GOT3 (cell line): ENCODE measurements around the gene RABAC1.
"Not testable (repeated sequence)": the region's sequence is repeated elsewhere in the genome, so short reads cannot be mapped to it uniquely, and the experiment has no call there.

Source experiments
- DNase-seq: peaks from one replicate; lab custom pipeline; 2025; ENCODE audit warnings: mixed read lengths; lab: John Stamatoyannopoulos, UW

RABAC1 gene

DNA sequence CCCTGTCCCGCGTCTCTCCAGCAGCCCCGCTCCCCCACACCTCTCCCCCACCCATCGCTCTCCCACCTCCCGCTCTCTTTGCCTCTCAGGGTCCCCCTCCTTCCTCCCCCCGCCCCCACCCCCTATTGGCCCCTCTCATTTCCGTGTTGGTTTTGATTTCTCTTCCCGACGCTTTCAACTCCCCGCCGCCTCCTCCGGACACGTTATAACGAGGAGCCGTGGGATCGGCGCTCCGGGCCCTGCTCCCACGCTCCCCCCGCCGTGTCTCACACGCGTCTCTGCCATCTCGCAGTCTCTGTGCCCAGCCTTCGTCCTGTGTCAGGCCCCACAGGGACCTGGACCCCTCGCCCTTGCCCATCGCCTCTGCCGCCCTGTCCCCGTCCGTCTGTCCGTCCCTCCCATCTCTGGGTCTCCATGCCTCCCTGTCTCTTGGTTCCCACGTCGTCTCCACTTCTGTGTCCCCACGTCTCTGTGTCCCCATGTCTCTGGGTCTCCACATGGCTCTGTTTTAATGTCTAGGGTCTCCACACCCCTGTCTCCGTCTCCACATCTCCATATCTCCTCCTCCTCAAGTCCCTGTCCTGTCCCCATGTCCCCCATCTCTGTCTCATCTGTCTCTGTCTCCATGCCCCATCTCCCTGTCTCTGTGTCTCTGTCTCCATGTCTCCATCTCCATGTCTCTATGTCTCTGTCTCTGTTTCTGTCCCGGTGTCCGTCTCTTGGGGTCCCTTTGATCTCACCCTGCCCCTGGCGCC is 43.9 kb downstream of the RABAC1 start:
- DNase-seq = no peak

DNA sequence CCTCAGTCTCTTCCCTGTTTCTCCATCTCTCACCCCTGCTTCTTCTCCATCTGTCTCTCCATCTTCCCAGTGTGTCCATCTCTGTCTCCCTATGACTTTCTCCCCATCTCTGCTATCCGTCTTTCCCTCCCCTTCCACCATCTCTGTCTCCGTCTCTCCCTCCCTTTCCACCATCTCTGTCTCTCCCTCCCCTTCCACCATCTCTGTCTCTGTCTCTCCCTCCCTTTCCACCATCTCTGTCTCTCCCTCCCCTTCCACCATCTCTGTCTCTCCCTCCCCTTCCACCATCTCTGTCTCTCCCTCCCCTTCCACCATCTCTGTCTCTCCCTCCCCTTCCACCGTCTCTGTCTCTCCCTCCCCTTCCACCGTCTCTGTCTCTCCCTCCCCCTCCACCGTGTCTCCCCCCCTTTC is 44.7 kb downstream of the RABAC1 start:
- DNase-seq = not testable (repeated sequence)

DNA sequence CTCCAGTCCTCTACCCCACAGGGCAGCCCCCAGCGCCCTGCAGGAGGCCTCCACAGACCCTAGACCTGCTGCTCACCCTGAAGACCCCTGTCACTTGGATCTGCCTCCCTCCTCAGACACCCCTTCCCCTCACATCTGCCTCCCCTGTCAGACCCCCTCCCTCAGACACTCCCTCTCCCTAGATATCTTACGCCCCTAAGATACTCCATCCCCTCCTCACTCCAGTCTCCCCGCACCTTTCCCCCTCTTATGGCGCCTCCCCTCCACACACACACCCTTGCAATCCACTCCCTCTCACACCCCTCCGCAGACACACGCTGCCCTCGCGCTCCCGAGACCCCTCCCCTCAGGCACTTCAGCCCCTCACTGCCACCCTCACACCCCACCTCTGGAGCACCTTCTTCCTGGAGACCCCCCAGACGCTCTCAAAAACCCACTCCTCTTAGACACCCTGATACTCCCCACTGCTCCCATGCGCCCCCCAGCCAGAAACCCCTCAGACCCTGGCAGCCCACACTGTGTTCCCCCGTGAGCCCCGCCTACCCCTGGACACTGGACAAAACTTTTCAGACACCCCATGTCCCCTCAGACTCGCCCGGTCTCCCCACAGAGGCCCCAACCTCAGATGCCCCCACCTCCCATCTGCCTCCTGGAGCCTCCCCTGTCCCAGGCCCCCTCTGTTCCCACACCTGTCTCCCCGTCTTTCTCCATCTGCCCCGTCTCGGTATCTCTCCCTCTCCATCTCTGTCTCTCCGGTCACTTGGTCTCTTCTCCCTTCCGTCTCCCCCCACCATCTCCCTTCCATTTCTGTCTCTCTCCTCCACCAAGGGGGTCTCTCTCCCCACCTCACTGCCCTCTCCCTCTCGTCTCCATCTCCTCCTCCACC is 45.3 kb downstream of the RABAC1 start:
- DNase-seq = no peak

DNA sequence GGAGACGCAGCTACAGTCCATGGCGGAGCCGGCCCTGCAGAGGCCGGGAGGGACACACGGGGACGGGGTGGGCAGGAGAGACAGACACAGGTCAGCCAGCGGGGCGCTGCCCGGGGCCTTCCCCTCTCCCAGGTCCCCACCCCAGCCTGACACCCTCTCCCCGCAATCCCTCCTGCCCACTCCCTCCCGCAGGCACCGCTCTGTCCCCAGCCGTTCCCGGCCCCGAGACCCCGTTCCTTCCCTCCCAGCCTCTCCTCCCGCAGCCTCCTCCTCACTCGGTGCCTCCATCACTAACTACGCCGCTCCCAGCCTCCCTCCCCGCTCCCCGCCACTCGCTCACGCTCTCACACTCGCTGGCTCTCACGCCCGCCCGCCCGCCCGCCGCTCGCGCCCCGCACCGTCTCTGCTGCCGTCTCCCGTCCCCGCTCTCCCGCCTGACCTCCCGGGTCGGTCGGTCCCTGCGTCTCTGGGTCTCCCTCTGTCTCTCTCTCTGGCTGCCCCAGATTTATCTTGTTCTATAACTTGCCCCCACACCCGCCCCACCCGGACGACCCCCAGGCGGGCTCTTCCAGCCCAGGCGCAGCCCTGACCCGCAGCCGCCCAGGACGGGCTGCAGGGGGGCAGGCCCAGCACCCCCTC is 46.1 kb downstream of the RABAC1 start:
- DNase-seq = no peak

DNA sequence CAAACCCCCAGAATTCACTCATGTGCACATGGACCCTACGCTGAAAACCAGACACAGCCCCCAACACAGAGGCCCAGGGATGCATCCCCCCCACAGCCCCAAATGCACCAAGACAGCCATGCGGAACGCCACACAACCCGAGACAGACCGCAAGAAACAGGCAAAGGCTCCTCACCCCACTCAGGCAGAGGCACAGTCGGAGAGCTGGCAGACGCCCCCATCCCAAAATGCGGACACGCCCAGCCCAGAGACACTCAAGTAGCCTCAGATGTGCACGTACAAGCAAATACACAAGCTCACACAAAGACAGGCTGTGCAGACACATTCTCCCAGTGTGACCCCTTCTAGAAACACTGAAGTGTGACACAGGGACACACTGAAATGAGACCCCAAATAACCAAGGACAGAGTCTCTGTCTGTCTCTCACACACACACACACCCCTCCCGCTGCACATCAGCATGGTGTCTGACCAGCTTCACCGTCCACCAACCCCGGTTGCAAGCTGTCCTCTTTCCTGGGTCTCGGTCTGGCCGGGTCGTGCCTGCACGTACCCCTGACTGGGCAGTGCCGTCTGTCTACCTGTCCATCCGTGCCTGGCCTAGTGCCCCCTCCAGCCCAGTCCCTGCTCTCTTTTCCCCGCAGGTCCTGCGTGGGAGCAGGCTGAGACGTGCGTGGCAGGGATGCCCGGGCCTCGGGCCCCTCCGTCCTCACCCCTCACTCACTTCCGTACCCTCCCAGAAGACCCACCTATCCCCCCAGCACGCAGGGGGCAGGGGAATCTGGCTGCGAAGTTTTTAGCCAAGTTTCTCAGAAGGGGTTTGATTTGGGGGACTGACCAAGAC is 47.0 kb downstream of the RABAC1 start:
- no peak for DNase-seq

DNA sequence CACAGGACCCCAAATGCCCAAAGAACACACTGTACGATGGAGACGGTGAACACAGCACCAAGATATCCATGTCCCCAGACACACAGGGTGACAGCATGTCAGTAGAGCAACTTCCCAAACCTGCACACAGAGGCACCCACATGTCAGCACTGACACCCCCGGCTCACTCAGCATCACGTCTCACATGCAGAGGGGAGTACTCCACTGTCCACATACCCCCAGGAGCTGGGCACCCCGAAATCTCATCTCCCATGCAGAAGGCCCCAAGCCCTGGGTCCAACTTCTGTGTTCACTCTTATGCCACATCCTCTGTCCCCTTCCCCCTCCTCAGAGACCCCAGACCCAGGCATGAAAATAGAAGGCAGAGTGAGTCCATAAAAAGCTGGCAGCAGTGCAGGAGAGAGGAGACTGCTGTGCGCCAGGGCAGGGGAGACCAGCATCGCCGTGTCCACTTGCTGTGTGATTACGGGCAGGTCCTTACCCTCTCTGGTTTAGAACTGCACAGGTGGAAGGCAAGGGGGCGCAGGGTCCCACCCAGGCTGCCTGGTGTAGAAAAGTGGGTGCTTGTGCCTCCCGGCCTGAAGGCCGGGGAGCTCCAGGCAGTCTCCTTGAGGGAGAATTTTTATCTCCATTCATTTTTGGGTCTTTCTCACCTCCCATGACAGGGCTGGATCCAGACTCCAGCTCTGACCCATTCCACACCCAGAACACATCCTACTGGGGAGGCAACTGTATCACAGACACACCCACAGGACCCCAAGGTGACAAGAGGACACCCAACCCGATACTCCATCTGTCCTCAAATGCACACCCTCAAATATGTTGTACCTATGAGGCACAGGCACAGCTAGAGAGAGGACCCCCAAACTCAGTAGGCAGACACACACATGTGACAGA is 47.9 kb downstream of the RABAC1 start:
- no peak for DNase-seq

GRCh38 chr19:41910240-41910991 is 48.7 kb downstream of the RABAC1 start:
- DNase-seq = no peak

GRCh38 chr19:41909706-41910105 is 49.4 kb downstream of the RABAC1 start:
- no peak for DNase-seq

DNA sequence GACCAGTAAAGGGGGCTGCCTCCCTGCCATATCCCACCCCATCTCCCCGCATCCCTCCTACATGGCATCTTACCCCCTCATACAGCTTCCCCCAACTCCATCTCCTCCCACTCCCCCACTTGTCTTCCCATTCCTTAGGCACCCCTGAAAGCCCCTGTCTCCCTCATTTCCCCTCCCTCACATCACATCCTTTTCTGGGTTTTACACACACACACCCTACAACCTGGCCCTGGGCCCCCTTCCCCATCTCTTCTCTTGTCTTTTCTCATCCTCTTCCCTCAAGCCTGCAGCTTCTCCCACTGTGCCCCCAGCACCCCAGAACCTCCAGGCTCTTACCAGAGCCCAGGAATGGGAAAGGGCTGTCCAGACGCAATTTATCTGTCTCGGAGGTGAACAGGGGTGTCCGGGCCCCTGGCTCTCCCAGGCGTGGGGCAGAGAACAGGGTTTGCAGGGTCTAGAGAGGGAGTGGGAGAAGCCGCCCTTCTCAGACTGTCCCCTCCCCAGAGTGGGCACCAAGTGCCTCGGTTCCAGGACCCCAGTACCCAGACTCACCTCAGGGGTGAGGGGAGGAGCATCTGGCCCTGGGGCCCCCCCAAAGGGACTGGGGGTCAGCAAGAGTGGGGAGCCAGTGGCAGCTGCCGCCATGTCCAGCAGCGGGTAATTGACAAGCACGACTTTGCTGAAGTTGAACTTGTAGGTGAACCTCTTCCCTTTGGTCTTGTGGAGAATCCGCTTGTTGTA is 50.2 kb downstream of the RABAC1 start:
- no peak for DNase-seq

GRCh38 chr19:41907994-41908615 is 51.0 kb downstream of the RABAC1 start:
- DNase-seq = no peak

- DNase-seq = no peak
These were observed 52.0 kb downstream of the RABAC1 start for GRCh38 chr19:41906916-41907680.
